Gastroesophageal sphincter (tissue), 4 donors: Measurements from ENCODE around the gene INKA1. TPM values are rescaled to one million over a fixed set of nuclear protein-coding genes. Genes with fewer than 3 reads are reported as not detected.

Experiments used
- ATAC-seq: fragments of 150-250 bp; one replicate; pipeline ENCODE4 v1.9.1; 2016; ENCODE audit warnings: mild to moderate bottlenecking, moderate library complexity
- H3K27ac ChIP-seq, 4 donors: fragments of 200-600 bp; sonication (generic) in 3 of 4; 1 replicate in 3 of 4; 2 replicates in 1 of 4; pipeline ENCODE4 v1.5.1; 2016 to 2019
- H3K27me3 ChIP-seq: fragments of 200-600 bp; sonication (generic); one replicate; pipeline ENCODE4 v1.5.1; 2019
- H3K36me3 ChIP-seq, 2 donors: fragments of 200-600 bp; sonication (generic); one replicate each; pipeline ENCODE4 v1.5.1; 2019; ENCODE audit warnings: control low read depth in 1 of 2
- H3K4me1 ChIP-seq, 3 donors: fragments of 200-600 bp; sonication (generic); 1 replicate in 2 of 3; 2 replicates in 1 of 3; pipeline ENCODE4 v1.5.1; 2016 to 2019; ENCODE audit warnings: control low read depth in 2 of 3
- H3K4me3 ChIP-seq, 2 donors: fragments of 200-600 bp; sonication (generic); one replicate each; pipeline ENCODE4 v1.5.1; 2019; ENCODE audit warnings: mild to moderate bottlenecking in 1 of 2, moderate library complexity in 1 of 2
- H3K9me3 ChIP-seq, 3 donors: fragments of 200-600 bp; sonication (generic); one replicate each; pipeline ENCODE4 v1.5.1; 2017 to 2019; ENCODE audit warnings: control low read depth in 2 of 3
- CTCF ChIP-seq, 4 experiments: fragments of 200-600 bp in 2 of 4; fragments of 450-650 bp in 2 of 4; sonication (generic) in 1 of 4; IDR thresholded peaks; one replicate each; pipeline ENCODE4 v1.5.1; 2017 to 2019; ENCODE audit warnings: antibody characterized with exemption in 4 of 4, mild to moderate bottlenecking in 2 of 4, moderate library complexity in 2 of 4
- EP300 ChIP-seq: sonication (generic); formaldehyde crosslinking; IDR thresholded peaks from one replicate; pipeline ENCODE4 v1.6.1; 2017; ENCODE audit warnings: antibody characterized with exemption, mild to moderate bottlenecking
- POLR2A ChIP-seq, 2 donors: fragments of 450-650 bp; IDR thresholded peaks; one replicate each; pipeline ENCODE4 v1.6.1; 2017; ENCODE audit warnings: antibody characterized with exemption in 2 of 2, mild to moderate bottlenecking in 2 of 2, moderate library complexity in 1 of 2
- POLR2AphosphoS5 ChIP-seq: sonication (generic); formaldehyde crosslinking; IDR thresholded peaks from one replicate; pipeline ENCODE4 v1.6.1; 2017; ENCODE audit warnings: antibody characterized with exemption
- WGBS, 2 donors: methylation state at CpG; one replicate each; pipeline ENCODE4 v1.1.5; 2018; ENCODE audit warnings: low coverage in 1 of 2; 5-methylcytosine and 5-hydroxymethylcytosine counted together
- total RNA-seq, 4 donors: library from RNA; depleted of rRNA; stranded (reverse); fragments of >200 nt; gene quantifications; one replicate each; pipeline ENCODE4 v1.1.0, GENCODE V29; 2016

Gene INKA1
- total RNA-seq, 4 donors from 2014 or later = 1.3 to 3.4 (median 3.1) TPM

DNA sequence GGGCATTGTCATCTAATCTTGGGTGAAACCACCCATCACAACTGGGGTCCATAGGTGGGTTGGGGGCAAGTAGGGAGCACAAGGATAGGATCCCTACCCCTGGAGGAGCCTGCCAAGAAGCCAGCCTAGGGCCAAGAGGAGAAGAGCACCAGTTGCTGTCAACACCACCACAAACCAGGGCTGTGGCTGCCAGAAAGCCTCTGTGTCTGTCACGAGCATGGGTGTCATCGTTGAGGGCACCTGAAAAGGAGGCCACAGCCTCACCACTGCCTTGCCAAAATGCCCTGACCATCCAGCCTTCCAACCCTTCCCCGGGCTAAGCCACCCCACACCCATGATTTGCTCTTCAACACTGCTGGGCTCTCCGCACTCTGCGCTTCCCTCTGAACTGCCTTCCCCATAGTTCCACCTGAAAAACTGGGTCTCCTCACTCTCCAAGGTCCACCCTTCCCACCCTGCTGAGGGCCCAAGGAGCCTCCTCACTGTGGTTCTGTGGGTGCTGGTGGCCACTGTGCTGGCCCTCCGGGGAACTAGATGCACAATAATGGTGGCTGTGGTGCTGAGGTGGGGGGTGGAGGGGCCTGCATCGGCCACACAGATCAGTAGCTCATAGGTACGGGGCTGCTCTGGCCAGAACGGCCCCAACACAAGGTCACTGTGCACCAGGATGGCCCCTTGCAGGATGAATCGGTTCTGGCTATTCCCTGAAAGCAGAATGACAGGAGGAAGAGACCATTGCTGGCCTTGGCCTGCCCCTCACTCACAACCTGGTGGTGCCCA, 10.5 kb upstream of the INKA1 start:
- no peak for TF ChIP-seq CTCF (IDR thresholded peaks at IDR 0.05)
- no peak for TF ChIP-seq POLR2AphosphoS5
- no peak for TF ChIP-seq POLR2A (IDR thresholded peaks at IDR 0.05)
- no peak for TF ChIP-seq EP300
- no peak overlapping the region for H3K27ac ChIP-seq
- H3K36me3 ChIP-seq = no peaks in the 10 kb centered on the region
- no peaks in the 10 kb centered on the region for H3K27me3 ChIP-seq
- H3K4me1 ChIP-seq = no peaks in the 10 kb centered on the region
- no peak overlapping the region for H3K4me3 ChIP-seq
- no peaks in the 10 kb centered on the region for H3K9me3 ChIP-seq
- no peak for ATAC-seq
- 90 to 100% methylated on average over 3 of the region's 10 CpGs for WGBS, 2 donors

DNA sequence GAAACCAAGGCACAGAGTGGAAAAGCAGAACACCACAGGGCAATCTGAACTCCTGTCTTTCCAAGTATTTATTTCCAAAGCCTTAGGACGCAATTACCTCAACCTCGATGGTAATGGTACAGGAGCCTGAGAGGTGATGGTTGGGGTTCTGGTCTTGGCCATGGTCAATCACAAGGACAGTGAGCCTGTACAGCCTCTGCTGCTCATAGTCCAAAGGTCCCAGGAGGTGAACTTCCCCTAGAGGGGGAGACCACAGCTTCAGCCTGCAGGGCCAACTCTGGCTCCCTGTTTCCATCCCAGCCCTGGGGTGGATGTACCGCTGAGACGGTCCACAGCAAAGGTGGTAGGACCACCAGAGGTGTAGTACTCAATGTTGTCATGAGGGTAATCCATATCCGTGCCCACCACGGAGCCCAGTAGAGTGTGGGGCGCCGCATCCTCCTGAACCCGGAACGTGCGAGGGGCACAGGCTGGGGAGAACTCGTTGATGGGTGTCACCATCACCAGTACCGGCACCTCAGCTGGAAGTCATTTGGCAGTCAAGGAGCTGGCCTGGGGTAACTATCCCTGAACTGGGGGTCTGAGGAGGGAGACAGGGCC, 9.5 kb upstream of the INKA1 start:
- no peaks in the 10 kb centered on the region for H3K9me3 ChIP-seq
- WGBS, 2 donors = 60 to 92% methylated on average over 1 to 2 of the region's 13 CpGs
- no peak for ATAC-seq
- H3K27me3 ChIP-seq = no peaks in the 10 kb centered on the region
- H3K4me3 ChIP-seq = no peak overlapping the region
- no peaks in the 10 kb centered on the region for H3K36me3 ChIP-seq
- no peak overlapping the region for H3K27ac ChIP-seq
- no peak for TF ChIP-seq CTCF (IDR thresholded peaks at IDR 0.05)
- no peak for TF ChIP-seq POLR2A (IDR thresholded peaks at IDR 0.05)
- no peak for TF ChIP-seq EP300
- no peak for TF ChIP-seq POLR2AphosphoS5
- no peaks in the 10 kb centered on the region for H3K4me1 ChIP-seq

- WGBS, 2 donors = no CpG with 5 or more reads among the region's 4 CpGs
- Histone ChIP-seq H3K9me3 (no peaks in the 10 kb centered on the region), H3K27me3 (no peaks in the 10 kb centered on the region), H3K4me1 (peaks cover 0 to 5% (median 4%) of the 10 kb centered on the region in 3 donors), H3K27ac (no peak overlapping the region), H3K36me3 (no peaks in the 10 kb centered on the region), H3K4me3 (no peak overlapping the region)
- no peak for TF ChIP-seq CTCF (IDR thresholded peaks at IDR 0.05)
- TF ChIP-seq POLR2A (IDR thresholded peaks at IDR 0.05) = no peak
- TF ChIP-seq EP300 = no peak
- no peak for TF ChIP-seq POLR2AphosphoS5
- no peak for ATAC-seq
Measured at GRCh38 chr3:49794431-49794830, 8.6 kb upstream of the INKA1 start.

DNA sequence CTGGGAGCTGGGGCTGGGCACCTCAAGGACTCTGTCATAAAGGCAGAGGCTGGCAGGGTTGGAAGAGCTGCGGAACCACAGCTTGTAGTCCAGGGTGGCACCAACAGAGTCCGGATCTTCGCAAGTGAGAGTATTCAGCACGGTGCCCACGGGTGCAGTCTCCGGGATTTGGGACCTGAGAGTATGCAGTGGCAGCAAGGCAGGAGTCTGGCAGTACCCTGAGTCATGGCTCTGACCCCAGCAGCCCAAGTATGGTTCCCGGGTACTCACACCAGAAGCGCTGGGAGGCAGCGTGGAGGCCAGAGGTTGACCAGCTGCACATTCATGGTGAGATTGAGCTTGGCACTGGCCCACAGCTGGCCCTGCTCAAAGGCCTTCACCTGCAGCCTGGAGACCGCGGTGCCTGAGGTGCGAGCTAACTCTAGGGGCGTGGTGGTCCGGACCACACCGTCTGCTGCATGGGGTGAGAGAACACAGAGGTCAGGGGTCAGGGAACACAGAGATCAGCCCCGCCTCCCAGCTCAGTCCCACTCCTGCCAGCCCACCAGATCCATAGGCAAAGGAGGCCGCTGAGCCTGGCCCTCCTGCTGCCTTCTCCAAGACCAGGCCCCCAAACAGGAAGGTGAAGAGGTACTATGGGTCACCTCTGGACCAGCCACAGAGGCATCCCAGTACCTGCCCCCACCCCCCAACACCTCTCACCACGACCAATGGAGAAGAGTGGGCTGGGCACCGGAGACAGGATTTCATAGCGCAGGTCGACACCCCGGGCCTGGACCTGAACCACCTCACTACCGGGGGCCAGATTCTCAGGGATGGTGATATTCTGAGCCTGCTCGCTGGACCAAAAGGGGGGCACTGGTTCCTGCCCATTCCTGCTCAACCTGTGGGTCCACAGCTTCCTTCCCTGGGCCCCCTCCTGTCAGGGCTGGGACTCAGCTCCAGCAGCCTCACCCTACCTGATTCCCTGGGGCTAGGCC, 7.8 kb upstream of the INKA1 start:
- H3K27ac ChIP-seq = no peak overlapping the region
- H3K4me3 ChIP-seq = no peak overlapping the region
- no peak for TF ChIP-seq CTCF (IDR thresholded peaks at IDR 0.05)
- TF ChIP-seq POLR2A (IDR thresholded peaks at IDR 0.05) = no peak
- TF ChIP-seq POLR2AphosphoS5 = no peak
- TF ChIP-seq EP300 = no peak
- H3K4me1 ChIP-seq = peaks cover 0 to 11% (median 9%) of the 10 kb centered on the region in 3 donors
- H3K36me3 ChIP-seq = no peaks in the 10 kb centered on the region
- H3K27me3 ChIP-seq = no peaks in the 10 kb centered on the region
- H3K9me3 ChIP-seq = no peaks in the 10 kb centered on the region
- no CpG with 5 or more reads among the region's 24 CpGs for WGBS, 2 donors
- no peak for ATAC-seq
